ENCODE results near the gene ERVW-1.

ERVW-1 gene

GRCh38 chr7:92433019-92433418, 44.7 kb downstream of the ERVW-1 start:
- Histone ChIP-seq H3K9ac (ENCODE audit: low read length) (no peak overlapping the region), H4K20me1 (ENCODE audit: insufficient read depth, low read length) (no peaks in the 10 kb centered on the region), H3K4me1 (ENCODE audit: insufficient read depth, low read length, severe bottlenecking) (no peaks in the 10 kb centered on the region), H2AFZ (ENCODE audit: low read length) (no peak overlapping the region), H3K9me2 (ENCODE audit: low read depth, low read length) (no peaks in the 10 kb centered on the region), H3K9me3 (ENCODE audit: low read length) (no peaks in the 10 kb centered on the region), H3K27me3 (ENCODE audit: insufficient read depth, low read length) (no peaks in the 10 kb centered on the region), H3K36me3 (ENCODE audit: insufficient read depth, low read length) (no peaks in the 10 kb centered on the region; the same call in 1 of the 2 replicates), H3K79me2 (ENCODE audit: insufficient read depth, low read length) (no peaks in the 10 kb centered on the region), H3K4me2 (ENCODE audit: low read length) (no peak overlapping the region), H3K27ac (ENCODE audit: low read depth, low read length, poor library complexity, severe bottlenecking) (no peak overlapping the region), H3F3A (ENCODE audit: insufficient read depth, low read length) (no peaks in the 10 kb centered on the region), H3K4me3 (ENCODE audit: low read depth, low read length, poor library complexity, severe bottlenecking) (no peak overlapping the region)
- TF ChIP-seq CTCF (IDR thresholded peaks at IDR 0.05; ENCODE audit: low read length) = no peak
- no peak for TF ChIP-seq EZH2 (IDR thresholded peaks at IDR 0.05; ENCODE audit: borderline replicate concordance, low read length)

- Histone ChIP-seq H3K4me2 (ENCODE audit: low read length) (no peak overlapping the region), H2AFZ (ENCODE audit: low read length) (no peak overlapping the region), H3K36me3 (ENCODE audit: insufficient read depth, low read length) (no peaks in the 10 kb centered on the region; the same call in 1 of the 2 replicates), H3K79me2 (ENCODE audit: insufficient read depth, low read length) (no peaks in the 10 kb centered on the region), H3K27ac (ENCODE audit: low read depth, low read length, poor library complexity, severe bottlenecking) (no peak overlapping the region), H3K9ac (ENCODE audit: low read length) (no peak overlapping the region), H3K4me1 (ENCODE audit: insufficient read depth, low read length, severe bottlenecking) (no peaks in the 10 kb centered on the region), H3K27me3 (ENCODE audit: insufficient read depth, low read length) (no peaks in the 10 kb centered on the region), H3F3A (ENCODE audit: insufficient read depth, low read length) (no peaks in the 10 kb centered on the region), H3K9me3 (ENCODE audit: low read length) (no peaks in the 10 kb centered on the region), H3K9me2 (ENCODE audit: low read depth, low read length) (no peaks in the 10 kb centered on the region), H4K20me1 (ENCODE audit: insufficient read depth, low read length) (no peaks in the 10 kb centered on the region), H3K4me3 (ENCODE audit: low read depth, low read length, poor library complexity, severe bottlenecking) (no peak overlapping the region)
- TF ChIP-seq CTCF (IDR thresholded peaks at IDR 0.05; ENCODE audit: low read length) = no peak
- no peak for TF ChIP-seq EZH2 (IDR thresholded peaks at IDR 0.05; ENCODE audit: borderline replicate concordance, low read length)
Measured at GRCh38 chr7:92432299-92432946, 45.3 kb downstream of the ERVW-1 start.

GRCh38 chr7:92427193-92427592, 50.6 kb downstream of the ERVW-1 start:
- Histone ChIP-seq H4K20me1 (ENCODE audit: insufficient read depth, low read length) (no peaks in the 10 kb centered on the region), H3K9me2 (ENCODE audit: low read depth, low read length) (no peaks in the 10 kb centered on the region), H3K9me3 (ENCODE audit: low read length) (no peaks in the 10 kb centered on the region), H3K27ac (ENCODE audit: low read depth, low read length, poor library complexity, severe bottlenecking) (no peak overlapping the region), H3K9ac (ENCODE audit: low read length) (no peak overlapping the region), H3K79me2 (ENCODE audit: insufficient read depth, low read length) (no peaks in the 10 kb centered on the region), H2AFZ (ENCODE audit: low read length) (no peak overlapping the region), H3K4me2 (ENCODE audit: low read length) (no peak overlapping the region), H3K4me3 (ENCODE audit: low read depth, low read length, poor library complexity, severe bottlenecking) (no peak overlapping the region), H3F3A (ENCODE audit: insufficient read depth, low read length) (no peaks in the 10 kb centered on the region), H3K36me3 (ENCODE audit: insufficient read depth, low read length) (no peaks in the 10 kb centered on the region; the same call in 1 of the 2 replicates), H3K27me3 (ENCODE audit: insufficient read depth, low read length) (no peaks in the 10 kb centered on the region), H3K4me1 (ENCODE audit: insufficient read depth, low read length, severe bottlenecking) (peaks cover 25% of the 10 kb centered on the region)
- TF ChIP-seq CTCF (IDR thresholded peaks at IDR 0.05; ENCODE audit: low read length) = no peak
- no peak for TF ChIP-seq EZH2 (IDR thresholded peaks at IDR 0.05; ENCODE audit: borderline replicate concordance, low read length)

Measured in OCI-LY1 (cell line).